HepG2 (cell line): ENCODE data around the gene MAJIN.
A peak's percentile ranks its signal among the peaks of the same experiment; 100 is the strongest.

Experiments used
- CBX1 ChIP-seq: IDR thresholded peaks from one replicate; pipeline ENCODE4 v1.6.1; 2016; ENCODE audit warnings: antibody characterized with exemption, low read depth
- CC2D1A ChIP-seq: sonication (generic); formaldehyde crosslinking; IDR thresholded peaks from 2 replicates; pipeline ENCODE4 v1.8.1; 2023; ENCODE audit warnings: mild to moderate bottlenecking, missing genetic modification reagents
- CEBPB ChIP-seq: IDR thresholded peaks from 2 replicates; pipeline ENCODE4 v1.6.1; 2011; ENCODE audit warnings: low read depth, low read length, improper control_type of control experiment, borderline replicate concordance
- POLR2AphosphoS5 ChIP-seq: IDR thresholded peaks from 2 replicates; pipeline ENCODE4 v1.6.1; 2012; ENCODE audit warnings: low read depth, low read length
- RFX5 ChIP-seq: IDR thresholded peaks from 2 replicates; pipeline ENCODE4 v1.6.1; 2011; ENCODE audit warnings: low read depth, low read length, improper control_type of control experiment
- ZNF670 ChIP-seq: sonication (generic); formaldehyde crosslinking; IDR thresholded peaks from 2 replicates; pipeline ENCODE4 v1.8.0; 2022; ENCODE audit warnings: mild to moderate bottlenecking, missing genetic modification reagents, borderline replicate concordance
- TF ChIP-seq, protein P1 (sequence below): fragments of 450-650 bp; IDR thresholded peaks from 2 replicates; pipeline ENCODE4 v1.6.1; 2017; ENCODE audit warnings: mild to moderate bottlenecking

DNA sequence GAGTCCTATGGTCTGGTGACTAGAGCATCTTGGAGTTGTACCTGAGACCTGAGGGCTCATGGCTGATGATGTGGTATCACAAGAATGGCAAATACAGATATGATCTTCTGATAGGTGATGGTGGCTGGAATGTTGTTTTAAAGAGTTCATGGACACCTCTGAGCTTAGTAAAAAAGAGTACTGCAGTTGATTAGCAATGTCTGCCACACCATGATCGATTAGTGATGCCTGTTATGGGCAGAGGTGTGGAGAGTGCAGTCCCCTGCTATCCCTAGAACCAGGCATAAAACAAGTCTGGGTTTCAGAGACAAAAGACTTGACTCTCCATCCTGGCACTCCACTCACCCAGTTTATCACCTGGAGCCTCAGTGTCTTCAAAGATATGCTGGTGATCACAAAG is 26.2 kb upstream of the MAJIN start:
- TF ChIP-seq, protein P1, sequence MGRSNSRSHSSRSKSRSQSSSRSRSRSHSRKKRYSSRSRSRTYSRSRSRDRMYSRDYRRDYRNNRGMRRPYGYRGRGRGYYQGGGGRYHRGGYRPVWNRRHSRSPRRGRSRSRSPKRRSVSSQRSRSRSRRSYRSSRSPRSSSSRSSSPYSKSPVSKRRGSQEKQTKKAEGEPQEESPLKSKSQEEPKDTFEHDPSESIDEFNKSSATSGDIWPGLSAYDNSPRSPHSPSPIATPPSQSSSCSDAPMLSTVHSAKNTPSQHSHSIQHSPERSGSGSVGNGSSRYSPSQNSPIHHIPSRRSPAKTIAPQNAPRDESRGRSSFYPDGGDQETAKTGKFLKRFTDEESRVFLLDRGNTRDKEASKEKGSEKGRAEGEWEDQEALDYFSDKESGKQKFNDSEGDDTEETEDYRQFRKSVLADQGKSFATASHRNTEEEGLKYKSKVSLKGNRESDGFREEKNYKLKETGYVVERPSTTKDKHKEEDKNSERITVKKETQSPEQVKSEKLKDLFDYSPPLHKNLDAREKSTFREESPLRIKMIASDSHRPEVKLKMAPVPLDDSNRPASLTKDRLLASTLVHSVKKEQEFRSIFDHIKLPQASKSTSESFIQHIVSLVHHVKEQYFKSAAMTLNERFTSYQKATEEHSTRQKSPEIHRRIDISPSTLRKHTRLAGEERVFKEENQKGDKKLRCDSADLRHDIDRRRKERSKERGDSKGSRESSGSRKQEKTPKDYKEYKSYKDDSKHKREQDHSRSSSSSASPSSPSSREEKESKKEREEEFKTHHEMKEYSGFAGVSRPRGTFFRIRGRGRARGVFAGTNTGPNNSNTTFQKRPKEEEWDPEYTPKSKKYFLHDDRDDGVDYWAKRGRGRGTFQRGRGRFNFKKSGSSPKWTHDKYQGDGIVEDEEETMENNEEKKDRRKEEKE: no peak
- TF ChIP-seq CBX1: no peak
- TF ChIP-seq ZNF670 (CRISPR knock-in tag): no peak
- no peak for TF ChIP-seq CEBPB
- TF ChIP-seq CC2D1A (CRISPR knock-in tag): no peak
- TF ChIP-seq POLR2AphosphoS5: peak; percentile 42; the same call in 1 of the 2 replicates
- TF ChIP-seq RFX5: no peak
